Epithelial cell of alveolus of lung (primary cell): ENCODE measurements around the gene BDP1. TPM values are rescaled to one million over a fixed set of nuclear protein-coding genes. Genes with fewer than 3 reads are reported as not detected.

ENCODE experiments used
- total RNA-seq: library from RNA; depleted of rRNA; stranded (reverse); fragments of >200 nt; gene quantifications from 2 replicates; pipeline ENCODE4 v1.2.1, GENCODE V29; 2015

BDP1 gene, protein sequence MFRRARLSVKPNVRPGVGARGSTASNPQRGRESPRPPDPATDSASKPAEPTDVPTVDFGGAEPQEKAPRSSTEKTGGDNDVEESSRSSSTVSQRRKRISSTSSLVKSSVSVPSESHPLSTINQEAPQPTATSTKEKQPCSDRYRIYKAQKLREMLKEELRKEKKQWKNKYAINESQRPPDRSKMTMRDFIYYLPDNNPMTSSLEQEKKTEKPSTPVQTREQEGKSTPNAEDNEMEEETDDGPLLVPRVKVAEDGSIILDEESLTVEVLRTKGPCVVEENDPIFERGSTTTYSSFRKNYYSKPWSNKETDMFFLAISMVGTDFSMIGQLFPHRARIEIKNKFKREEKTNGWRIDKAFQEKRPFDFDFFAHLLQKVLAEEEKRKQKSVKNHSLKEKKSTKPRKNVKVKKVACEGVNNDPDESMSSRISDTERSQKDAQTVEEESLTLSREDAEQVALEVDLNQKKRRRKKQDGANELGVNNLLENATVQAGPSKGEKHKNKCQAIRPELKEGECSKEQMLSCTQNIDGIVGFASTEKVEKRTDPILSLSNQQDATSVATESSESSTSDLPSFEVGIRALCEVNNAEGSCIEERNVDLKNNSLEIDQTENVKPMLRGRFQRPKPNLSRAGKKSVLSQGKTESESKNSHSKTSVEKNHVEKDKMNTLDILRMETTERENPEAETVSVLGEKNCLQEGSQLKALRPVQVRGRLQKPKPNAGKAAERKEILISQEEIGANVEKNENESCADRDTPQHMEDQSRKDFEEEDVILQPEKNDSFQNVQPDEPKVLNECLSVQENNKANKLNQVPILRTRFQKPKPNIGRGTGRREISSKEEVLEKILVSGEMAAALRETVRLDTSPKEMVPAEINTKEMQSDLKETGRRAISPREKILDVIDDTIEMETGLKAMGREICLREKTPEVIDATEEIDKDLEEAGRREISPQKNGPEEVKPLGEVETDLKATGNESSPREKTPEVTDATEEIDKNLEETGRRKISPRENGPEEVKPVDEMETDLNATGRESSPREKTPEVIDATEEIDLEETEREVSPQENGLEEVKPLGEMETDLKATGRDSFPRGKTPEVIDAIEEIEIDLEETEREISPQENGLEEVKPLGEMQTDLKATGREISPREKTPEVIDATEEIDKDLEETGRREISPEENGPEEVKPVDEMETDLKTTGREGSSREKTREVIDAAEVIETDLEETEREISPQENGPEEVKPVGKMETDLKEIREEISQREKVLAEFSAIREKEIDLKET (N-terminal part only)
- 11.0 and 11.3 TPM in 2 replicates for total RNA-seq

DNA sequence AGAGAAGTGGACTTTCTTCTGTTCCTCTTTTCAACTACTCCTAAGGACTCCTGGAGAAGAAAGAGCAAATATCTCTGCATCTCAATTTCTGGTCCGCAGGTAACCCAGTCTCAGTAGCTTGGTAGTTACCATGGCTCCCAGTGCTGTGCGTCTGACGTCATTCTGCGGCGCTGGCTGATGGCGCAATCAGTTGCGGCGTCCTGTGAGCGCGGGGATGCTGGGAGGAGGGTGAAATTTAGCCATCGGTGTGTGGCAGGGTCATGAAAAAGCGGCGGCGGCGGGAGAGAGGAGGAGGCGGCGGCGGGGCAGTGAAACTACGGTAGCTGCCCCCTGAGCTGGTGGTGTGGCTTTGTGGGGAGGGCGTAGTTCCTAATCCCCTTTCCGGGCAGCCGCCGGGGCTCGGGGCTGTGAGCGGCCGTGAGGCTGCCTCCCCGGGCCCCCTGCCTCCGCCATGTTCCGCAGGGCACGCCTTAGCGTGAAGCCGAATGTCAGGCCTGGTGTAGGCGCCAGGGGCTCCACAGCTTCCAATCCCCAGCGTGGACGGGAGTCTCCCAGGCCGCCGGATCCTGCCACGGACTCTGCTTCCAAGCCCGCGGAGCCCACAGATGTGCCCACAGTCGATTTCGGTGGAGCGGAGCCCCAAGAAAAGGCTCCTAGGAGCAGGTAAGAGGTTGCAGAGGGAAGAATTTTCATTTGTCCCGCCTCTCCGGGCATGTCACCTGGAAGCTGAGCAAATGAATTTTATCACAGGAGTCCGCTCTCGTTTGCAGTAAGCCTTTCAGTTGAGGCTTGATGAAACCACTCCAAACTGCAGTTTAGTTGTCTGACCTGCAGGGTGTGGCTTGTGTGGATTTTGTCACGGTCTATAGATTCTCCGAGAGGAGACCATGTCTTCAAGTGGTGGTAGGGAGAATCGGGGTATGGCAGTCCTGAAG, at the start of gene BDP1:
Gene BDP1 (plus strand): TSS at position 225 of the 935 bp plus-strand sequence. CDS start 227 bp downstream, at position 452.

DNA sequence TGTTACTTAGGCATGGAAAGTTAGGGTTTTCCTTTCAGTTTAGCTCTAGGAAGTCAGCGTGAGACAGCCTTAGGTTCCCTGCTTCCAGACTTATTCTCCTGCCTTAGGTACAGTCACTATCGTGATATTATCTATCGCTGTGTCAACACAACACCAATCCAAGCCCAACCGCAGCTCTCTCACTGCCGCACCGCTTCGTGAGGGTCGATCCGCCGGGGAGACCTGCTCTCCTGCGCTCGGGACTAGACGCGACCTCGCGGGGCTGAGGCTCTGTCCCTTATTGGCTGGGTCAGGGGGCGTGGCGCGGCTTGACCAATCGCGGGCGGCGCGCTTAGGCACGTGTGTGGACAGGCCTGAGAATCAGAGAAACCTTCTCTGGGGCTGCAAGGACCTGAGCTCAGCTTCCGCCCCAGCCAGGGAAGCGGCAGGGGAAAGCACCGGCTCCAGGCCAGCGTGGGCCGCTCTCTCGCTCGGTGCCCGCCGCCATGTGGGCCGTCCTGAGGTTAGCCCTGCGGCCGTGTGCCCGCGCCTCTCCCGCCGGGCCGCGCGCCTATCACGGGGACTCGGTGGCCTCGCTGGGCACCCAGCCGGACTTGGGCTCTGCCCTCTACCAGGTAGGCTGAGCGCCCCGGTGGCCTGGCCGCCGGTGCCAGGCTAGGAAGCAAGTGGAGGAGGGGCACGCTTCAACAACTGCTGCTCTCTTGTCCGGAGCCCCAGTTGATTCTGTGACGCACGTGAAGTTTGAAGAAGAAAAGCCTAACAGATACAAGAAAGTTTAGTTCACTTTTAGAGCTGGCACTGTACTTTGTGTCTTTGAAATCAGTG, 131.7 kb downstream of the BDP1 start, which contains the start of gene MCCC2:
Gene MCCC2 (plus strand): TSS at position 400 of the 825 bp plus-strand sequence. CDS start 86 bp downstream, at position 486.

Other genes starting within 250 kb of the BDP1 start
- 14.1 and 17.1 TPM in 2 replicates for gene MCCC2, start 131.7 kb downstream of the BDP1 start, total RNA-seq